Chondrocyte (in vitro differentiated cells): ENCODE results near the gene BRICD5. TPM values are rescaled to one million over a fixed set of nuclear protein-coding genes. Genes with fewer than 3 reads are reported as not detected.

Source experiments
- DNase-seq: peaks from one replicate; pipeline ENCODE4 v3.0.0; 2021; ENCODE audit warnings: mixed read lengths, low spot score
- H3K27ac Mint-ChIP-seq: one replicate; pipeline ENCODE4 v1.8.0; 2021; ENCODE audit warnings: mild to moderate bottlenecking, moderate library complexity, mixed read lengths; ENCODE audit not compliant: unreplicated experiment
- H3K27me3 Mint-ChIP-seq: 2 replicates; pipeline ENCODE4 v1.8.0; 2021; ENCODE audit warnings: low read depth, mixed read lengths
- H3K36me3 Mint-ChIP-seq: 2 replicates; pipeline ENCODE4 v1.8.0; 2021; ENCODE audit warnings: low read depth, mixed read lengths
- H3K4me1 Mint-ChIP-seq: 2 replicates; pipeline ENCODE4 v1.8.0; 2021; ENCODE audit warnings: low read depth, mild to moderate bottlenecking, mixed read lengths
- H3K4me3 Mint-ChIP-seq: one replicate; pipeline ENCODE4 v1.8.0; 2021; ENCODE audit warnings: mild to moderate bottlenecking, moderate library complexity, mixed read lengths; ENCODE audit not compliant: unreplicated experiment
- H3K9me3 Mint-ChIP-seq: 2 replicates; pipeline ENCODE4 v1.8.0; 2021; ENCODE audit warnings: low read depth, mixed read lengths
- CTCF ChIP-seq: fragments of 200-600 bp; sonication (generic); IDR thresholded peaks from 2 replicates; pipeline ENCODE4 v1.5.0; 2021; ENCODE audit warnings: antibody characterized with exemption, mild to moderate bottlenecking, moderate library complexity
- total RNA-seq: library from RNA; stranded (reverse); gene quantifications from 3 replicates; pipeline ENCODE4 v1.2.1, GENCODE V29; 2021

Gene BRICD5
- total RNA-seq, 1 donor from 2014 or later, result 5.4 TPM

DNA sequence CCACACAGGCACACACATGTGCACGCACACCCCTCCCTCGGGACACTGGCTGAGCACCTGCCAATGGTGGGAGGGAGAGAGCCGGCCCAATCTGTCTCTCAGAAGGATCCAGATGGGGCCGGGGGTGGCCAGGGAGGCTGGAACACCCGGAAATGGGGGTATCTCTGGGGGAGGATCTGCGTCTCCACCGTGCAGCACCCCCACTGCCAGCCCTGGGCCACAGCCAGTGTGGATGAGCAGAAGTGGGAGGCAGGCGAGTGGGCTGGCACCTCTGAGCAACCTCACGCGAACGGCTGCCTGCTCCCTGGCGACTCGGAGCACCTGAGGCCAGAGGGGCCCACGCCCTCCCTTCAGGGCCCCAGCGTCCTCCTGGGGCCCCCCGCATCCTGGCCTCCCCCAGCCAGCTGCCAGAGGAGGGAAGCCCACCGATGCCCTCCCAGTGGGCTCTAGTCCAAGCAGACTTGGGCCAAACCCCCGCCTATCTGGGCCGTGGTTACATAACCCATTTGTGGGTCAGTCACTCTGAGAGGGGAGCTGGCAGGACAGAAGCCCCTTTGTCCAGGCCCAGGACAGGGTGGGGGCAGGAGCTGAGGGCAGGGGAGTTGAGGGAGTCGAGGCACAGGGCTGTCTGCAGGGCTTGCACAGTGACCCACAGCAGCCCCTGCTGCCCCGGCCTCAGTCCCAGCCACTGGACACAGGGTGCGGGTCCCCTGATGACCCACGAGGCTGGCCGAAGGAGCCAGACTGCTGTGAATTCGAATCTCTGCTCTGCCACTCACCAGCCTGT is 19.8 kb downstream of the BRICD5 start:
- Mint-ChIP-seq H3K27me3 (peaks cover 4% of the 10 kb centered on the region), H3K4me3 (no peak overlapping the region)
- no peak for TF ChIP-seq CTCF

DNA sequence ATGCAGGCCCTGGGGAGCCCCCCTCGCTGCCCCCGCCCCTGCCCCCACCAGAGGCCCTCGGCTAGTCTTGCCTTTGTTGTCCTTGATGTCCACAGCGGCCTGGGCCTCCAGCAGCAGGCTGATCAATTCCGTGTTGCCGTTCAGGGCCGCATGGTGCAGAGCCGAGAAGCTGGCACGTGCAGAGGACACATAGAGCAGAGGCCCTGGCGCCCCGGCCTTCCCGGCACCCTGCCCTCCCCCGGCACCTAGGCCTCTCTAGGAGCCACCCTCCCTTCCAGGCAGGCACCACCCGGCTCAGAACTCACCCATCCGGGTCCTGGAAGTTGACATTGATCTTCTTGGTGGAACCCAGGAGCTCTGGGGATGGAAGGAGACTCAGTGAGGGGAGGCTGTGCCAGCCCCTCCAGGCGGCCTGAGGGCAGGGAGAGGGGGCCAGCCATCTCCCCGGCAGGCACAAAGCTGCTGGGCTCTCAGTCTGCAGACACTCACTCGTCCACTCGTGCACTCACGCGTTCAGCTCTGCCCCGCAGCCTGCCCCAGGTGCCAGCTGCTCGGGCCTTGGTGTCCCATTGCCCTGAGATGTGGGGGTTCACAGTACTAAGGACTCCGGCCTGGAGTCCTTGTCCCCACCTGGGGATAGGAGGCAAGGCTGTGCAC is 20.5 kb downstream of the BRICD5 start:
- TF ChIP-seq CTCF, result no peak
- no peak for DNase-seq
- Mint-ChIP-seq H3K4me1 (peaks cover 4% of the 10 kb centered on the region), H3K27me3 (peaks cover 4% of the 10 kb centered on the region), H3K9me3 (no peaks in the 10 kb centered on the region), H3K4me3 (no peak overlapping the region), H3K36me3 (no peaks in the 10 kb centered on the region), H3K27ac (no peak overlapping the region)

More for the DNA sequence above, 19.8 kb downstream of the BRICD5 start:
- DNase-seq, result no peak
- Mint-ChIP-seq H3K36me3 (no peaks in the 10 kb centered on the region), H3K9me3 (no peaks in the 10 kb centered on the region), H3K27ac (no peak overlapping the region), H3K4me1 (peaks cover 4% of the 10 kb centered on the region)

DNA sequence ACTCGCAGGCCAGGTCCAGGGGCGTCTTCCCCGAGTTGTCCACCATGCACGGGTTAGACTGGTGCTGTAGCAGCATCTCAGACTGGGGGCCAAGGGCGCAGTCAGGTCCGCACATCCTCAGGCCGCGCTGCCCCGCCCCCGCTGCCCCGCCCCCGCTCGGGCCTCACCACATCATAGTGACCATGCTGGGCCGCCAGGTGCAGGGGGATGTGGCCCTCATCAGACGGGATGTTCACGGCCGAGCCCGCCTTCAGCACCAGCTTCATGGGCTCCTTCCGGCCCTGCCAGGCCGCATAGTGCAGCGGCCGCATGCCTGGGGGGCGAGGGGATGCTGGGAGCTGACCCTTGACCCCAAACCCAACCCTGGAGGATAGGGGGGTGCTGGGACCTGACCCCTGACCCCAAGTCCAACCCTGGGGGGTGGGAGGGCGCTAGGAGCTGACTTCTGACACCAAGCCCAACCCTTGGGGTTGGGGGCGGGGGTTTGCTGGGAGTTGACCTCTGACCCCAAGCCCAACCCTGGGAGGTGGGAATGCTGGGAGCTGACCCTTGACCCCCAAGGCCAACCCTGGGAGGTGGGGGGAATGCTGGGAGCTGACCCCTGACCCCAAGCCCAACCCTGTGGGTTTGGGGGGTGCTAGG is 21.3 kb downstream of the BRICD5 start:
- no peaks in the 10 kb centered on the region for H3K4me1 Mint-ChIP-seq
- H3K4me3 Mint-ChIP-seq, result no peak overlapping the region
- H3K36me3 Mint-ChIP-seq, result no peaks in the 10 kb centered on the region
- H3K27me3 Mint-ChIP-seq, result no peaks in the 10 kb centered on the region
- TF ChIP-seq CTCF, result no peak
- H3K27ac Mint-ChIP-seq, result no peak overlapping the region
- H3K9me3 Mint-ChIP-seq, result no peaks in the 10 kb centered on the region
- DNase-seq, result no peak

GRCh38 chr16:2188395-2188794 is 22.3 kb downstream of the BRICD5 start:
- Mint-ChIP-seq H3K27me3 (no peaks in the 10 kb centered on the region), H3K4me1 (no peaks in the 10 kb centered on the region), H3K4me3 (no peak overlapping the region), H3K36me3 (no peaks in the 10 kb centered on the region), H3K27ac (no peak overlapping the region), H3K9me3 (no peaks in the 10 kb centered on the region)
- TF ChIP-seq CTCF, result no peak
- DNase-seq, result no peak

DNA sequence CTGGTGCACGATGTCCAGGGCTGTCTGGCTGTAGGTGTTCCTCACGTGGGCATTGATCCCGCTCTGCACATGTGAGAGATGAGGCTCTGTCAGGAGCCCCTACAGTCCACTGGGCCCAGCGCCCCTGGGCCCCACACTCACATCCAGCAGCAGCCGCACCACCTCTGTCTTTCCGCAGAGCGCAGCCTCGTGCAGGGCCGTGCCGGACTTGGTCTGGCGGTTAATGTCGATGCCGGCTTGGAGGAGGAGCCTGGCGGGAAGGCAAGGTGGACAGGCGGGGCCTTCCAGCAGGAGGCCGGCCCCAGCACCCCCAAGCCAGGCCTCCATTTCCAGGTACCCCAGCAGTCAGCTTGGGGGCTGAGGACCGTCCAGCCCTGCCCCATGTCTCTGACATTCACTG is 23.5 kb downstream of the BRICD5 start:
- H3K9me3 Mint-ChIP-seq, result no peaks in the 10 kb centered on the region
- no peak overlapping the region for H3K27ac Mint-ChIP-seq
- TF ChIP-seq CTCF, result no peak
- peaks cover under 1% of the 10 kb centered on the region for H3K36me3 Mint-ChIP-seq
- H3K4me3 Mint-ChIP-seq, result no peak overlapping the region
- no peaks in the 10 kb centered on the region for H3K4me1 Mint-ChIP-seq
- no peak for DNase-seq
- H3K27me3 Mint-ChIP-seq, result no peaks in the 10 kb centered on the region
